ENCODE data around the gene IFT74. TPM values are rescaled to one million over a fixed set of nuclear protein-coding genes. Genes with fewer than 3 reads are reported as not detected.

The IFT74 gene
- total and polyA plus RNA-seq, 10 of the 15 experiments (the other 5 are each of a cell fraction or from before 2014, with no cell fraction given) = 7.6 to 15.4 (median 12.3) TPM

GRCh38 chr9:26950521-26950920 is 5.7 kb upstream of the IFT74 start:
- SMC1A ChIA-PET (ENCODE audit: uncharacterized antibody, unreplicated experiment) = no interaction called here
- FAIRE-seq (no peak), ATAC-seq (no peak), DNase-seq (ENCODE audit: low read depth, low spot score) (no peak)
- 90% methylated on average over 1 of the region's 1 CpG for WGBS (ENCODE audit: insufficient coverage, insufficient replicate concordance, low lambda C conversion rate, missing lambda C conversion rate)
- BruUV-seq (replicated peaks) = no TSS peak
- H3K4me3 ChIP-seq = no peak overlapping the region
- in situ Hi-C loops (cut with MboI) (no loop called here), intact Hi-C loops (cut with micrococcal nuclease; ENCODE audit: unreplicated experiment) (no loop called here)
- no peaks in the 10 kb centered on the region for H3K27me3 ChIP-seq (replicated peaks in 1 of 2; ENCODE audit: control insufficient read depth in 2 of 2, insufficient read depth in 2 of 2, low read length in 1 of 2)
- H4K20me1 ChIP-seq (ENCODE audit: control insufficient read depth, insufficient read depth) = no peaks in the 10 kb centered on the region
- no peaks in the 10 kb centered on the region for H3K9me3 ChIP-seq (replicated peaks; ENCODE audit: control insufficient read depth, insufficient read depth, low read length)
- TF ChIP-seq RELB (IDR thresholded peaks at IDR 0.05; ENCODE audit: low read depth) = no peak
- no peak for TF ChIP-seq EP300 (IDR thresholded peaks at IDR 0.05; ENCODE audit: borderline replicate concordance in 1 of 2, control insufficient read depth in 1 of 2, low read depth in 2 of 2, low read length in 2 of 2)
- no peak for TF ChIP-seq ZBTB4 (CRISPR knock-in tag; IDR thresholded peaks at IDR 0.05)
- TF ChIP-seq CHD4 (IDR thresholded peaks at IDR 0.05) = no peak
- TF ChIP-seq CBX5 (IDR thresholded peaks at IDR 0.05; ENCODE audit: low read depth) = no peak
- no peak for TF ChIP-seq ATF3 (IDR thresholded peaks at IDR 0.05; ENCODE audit: borderline replicate concordance, extremely low read depth, low read depth, low read length)
- TF ChIP-seq ZSCAN29 (IDR thresholded peaks at IDR 0.05) = no peak
- TF ChIP-seq GATAD2B (conservative IDR thresholded peaks at IDR 0.05; ENCODE audit: low read depth) = no peak
- no peak for TF ChIP-seq CEBPZ (IDR thresholded peaks at IDR 0.05; ENCODE audit: low read depth, low read length)
- TF ChIP-seq SMARCA5 (IDR thresholded peaks at IDR 0.05) = no peak
- TF ChIP-seq SRF (IDR thresholded peaks at IDR 0.05; ENCODE audit: low read depth in 2 of 2, low read length in 2 of 2) = no peak
- no peak overlapping the region for H3K9ac ChIP-seq (ENCODE audit: control insufficient read depth, insufficient read depth, low read length)
- H3K79me2 ChIP-seq (ENCODE audit: control insufficient read depth, insufficient read depth, low read length) = peaks cover 17% of the 10 kb centered on the region
- no peaks in the 10 kb centered on the region for H3K36me3 ChIP-seq (ENCODE audit: control insufficient read depth in 2 of 2, insufficient read depth in 2 of 2, low read length in 1 of 2)
- no peak overlapping the region for H2AFZ ChIP-seq (ENCODE audit: control insufficient read depth, low read depth, low read length)
- POLR2A ChIA-PET = no interaction called here
- CTCF ChIA-PET = no interaction called here
- no peak overlapping the region for H3K27ac ChIP-seq (ENCODE audit: control insufficient read depth, insufficient read depth)
- no peak overlapping the region for H3K4me2 ChIP-seq (ENCODE audit: control insufficient read depth, insufficient read depth)
- RAD21 ChIA-PET (ENCODE audit: unreplicated experiment) = no interaction called here
- H3K4me1 ChIP-seq (ENCODE audit: control insufficient read depth, insufficient read depth, low read length) = no peaks in the 10 kb centered on the region

Measured in GM12878 (cell line).